ENCODE results near the gene FERMT3.

The FERMT3 gene

DNA sequence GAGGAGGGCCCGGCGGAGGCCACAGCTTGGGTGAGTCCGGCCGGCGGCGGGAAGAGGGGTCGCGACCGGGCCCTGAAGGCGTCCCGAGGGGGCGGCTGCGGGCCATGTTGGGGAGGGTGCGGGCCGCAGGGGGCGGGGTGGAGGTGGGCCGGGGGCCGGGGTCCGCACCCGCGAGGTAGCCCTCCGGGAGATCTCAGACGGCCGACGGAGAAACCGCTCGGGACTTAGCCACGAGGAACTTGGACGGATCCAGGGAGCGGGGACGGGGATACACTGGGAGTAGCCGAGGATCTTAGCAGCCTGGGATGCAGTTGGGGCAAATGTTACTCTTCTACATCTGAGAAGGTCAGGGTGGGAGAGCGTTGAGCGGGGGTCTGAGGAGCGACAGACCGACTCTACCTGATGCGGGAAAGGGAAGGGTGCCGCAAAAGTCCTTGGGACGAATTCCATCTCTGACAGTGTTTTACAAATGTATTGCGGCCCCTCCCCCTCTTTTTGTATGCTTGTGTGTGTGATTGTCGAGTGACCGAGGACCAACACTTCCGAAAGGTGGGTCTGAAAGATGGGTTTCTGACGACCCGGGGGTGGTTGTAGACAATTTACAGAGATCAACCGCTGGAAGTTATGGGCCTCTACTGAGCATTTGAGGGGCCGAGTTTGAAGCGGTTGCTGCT is 19.9 kb upstream of the FERMT3 start:
- DNase-seq = no peak

DNA sequence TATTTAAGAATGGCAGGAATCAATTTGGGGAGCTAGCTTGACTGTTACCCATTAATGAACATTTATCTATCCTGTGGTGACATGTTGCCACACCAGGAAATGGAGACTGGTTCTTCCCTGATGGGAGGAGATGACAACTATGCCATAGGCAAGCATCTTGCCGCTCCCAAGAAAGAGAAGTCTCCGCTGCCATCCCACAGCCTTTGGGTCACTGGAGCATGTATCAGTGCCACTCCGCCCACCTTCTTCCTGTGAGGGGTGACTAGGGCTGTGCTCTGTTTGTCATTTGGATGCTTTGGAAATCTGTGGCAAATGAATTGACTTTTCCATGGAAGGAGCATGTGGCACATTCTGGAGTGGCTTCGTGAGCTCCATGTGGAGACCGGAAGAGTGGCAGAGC is 14.1 kb upstream of the FERMT3 start:
- no peak for DNase-seq

DNA sequence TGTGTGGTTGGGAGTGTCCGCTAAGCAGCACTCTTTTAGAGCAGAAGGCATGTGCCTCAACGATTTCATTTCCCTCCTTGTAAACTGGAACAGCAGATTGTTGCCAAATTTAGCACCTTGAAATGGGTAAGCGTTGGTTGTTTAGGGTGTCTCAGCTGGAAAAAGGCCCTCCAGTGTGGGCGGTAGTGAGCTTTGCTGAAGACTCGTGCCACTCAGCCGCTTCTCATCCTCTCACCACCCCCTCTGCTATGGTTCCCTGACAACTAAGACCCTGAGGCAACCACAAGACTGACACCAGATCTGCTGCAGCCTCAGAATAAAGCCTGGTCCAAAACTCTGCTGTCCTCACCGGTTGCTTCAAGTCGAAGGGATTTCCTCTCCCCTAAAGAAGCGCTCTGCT is 9.9 kb upstream of the FERMT3 start:
- DNase-seq = no peak

DNA sequence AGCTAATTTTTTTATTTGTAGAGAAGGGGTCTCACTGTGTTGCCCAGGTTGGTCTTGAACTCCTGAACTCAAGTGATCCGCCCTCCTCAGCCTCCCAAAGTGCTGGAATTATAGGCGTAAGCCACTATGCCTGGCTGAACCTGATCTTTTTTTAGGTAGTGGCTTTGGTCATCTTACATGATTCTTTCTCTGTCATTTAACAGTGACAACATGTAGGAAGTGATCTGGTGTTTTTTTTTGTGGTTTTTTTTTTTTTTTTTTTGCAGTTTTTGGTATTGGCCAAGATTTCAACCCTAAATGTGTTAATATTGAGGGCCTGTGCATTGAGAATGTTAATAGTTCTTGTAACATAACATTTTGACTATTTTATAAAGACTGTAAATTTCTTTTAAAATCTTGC is 8.0 kb upstream of the FERMT3 start:
- DNase-seq = no peak

DNA sequence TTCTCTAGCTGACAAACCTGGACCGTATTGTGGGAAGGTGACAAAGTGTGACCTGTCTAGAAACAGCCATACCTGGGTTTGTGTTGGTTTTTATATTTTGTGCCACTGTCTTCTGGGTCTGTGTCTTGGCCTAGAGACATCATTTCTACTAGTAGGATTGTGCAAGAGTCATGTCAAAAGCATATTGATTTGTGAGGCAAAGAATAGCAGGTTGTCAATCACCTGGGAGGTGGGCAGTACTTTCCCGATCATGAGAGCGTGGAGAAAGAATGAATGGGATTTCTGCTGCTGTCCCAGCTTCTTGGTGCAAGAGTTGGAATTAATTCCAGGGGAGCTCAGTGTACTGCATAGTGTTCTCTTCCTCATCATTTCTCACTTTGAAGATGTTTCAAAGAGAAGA is 5.0 kb upstream of the FERMT3 start:
- DNase-seq = no peak

DNA sequence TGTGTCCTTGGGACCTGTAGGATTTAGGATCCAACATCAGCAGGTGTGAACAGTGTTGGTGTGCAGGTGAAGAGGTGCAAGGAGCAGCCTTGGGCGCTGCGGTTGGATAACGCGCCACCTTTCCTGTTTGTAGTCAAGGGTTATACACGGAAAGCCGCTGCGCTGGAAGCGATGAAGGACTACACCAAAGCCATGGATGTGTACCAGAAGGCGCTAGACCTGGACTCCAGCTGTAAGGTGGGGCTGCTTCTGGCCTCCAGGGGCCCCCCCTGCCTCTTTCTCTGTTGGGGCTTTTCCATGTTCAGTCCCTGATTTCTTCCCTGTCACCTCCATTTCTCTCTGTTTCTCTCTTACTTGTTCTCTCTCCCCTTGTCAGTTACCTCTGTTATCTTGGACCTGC is 3.5 kb upstream of the FERMT3 start:
- DNase-seq = no peak

DNA sequence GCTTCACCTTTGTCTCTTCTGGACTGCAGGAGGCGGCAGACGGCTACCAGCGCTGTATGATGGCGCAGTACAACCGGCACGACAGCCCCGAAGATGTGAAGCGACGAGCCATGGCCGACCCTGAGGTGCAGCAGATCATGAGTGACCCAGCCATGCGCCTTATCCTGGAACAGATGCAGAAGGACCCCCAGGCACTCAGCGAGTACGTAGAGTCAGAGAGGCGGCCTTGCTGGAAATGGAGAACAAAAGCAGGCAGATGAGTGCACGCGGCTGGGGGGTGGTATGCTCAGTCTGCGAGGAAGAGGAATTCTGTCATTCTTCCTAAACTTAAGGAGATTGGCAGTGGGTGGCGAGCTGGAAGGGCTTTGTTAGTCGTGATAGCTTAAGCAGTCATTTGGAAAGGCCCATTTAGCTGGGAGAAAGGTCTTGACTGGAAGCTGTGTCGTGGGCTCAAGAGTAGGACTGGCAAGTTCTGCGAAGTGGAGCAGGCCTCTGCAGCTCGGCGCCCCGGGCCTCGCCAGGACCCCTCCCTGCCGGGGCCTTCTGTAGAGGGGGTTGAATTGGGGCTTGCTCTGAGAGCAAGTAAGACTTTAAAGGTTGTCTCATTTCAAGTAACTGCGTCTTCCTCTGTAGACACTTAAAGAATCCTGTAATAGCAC is 3.0 kb upstream of the FERMT3 start:
- no peak for DNase-seq

DNA sequence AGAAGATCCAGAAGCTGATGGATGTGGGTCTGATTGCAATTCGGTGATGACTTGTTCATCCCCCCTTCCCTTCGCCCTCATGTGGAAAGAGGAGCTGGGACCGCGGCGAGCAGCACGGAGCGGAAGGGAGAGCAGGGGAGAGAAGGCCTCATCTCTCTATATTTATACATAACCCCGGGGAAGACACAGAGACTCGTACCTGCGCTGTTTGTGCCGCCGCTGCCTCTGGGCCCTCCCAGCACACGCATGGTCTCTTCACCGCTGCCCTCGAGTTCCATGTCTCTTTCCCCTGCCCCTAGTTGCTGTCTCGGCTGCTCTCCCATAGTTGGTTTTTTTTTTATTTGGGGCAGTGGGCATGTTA is 2.5 kb upstream of the FERMT3 start:
- DNase-seq = no peak

DNA sequence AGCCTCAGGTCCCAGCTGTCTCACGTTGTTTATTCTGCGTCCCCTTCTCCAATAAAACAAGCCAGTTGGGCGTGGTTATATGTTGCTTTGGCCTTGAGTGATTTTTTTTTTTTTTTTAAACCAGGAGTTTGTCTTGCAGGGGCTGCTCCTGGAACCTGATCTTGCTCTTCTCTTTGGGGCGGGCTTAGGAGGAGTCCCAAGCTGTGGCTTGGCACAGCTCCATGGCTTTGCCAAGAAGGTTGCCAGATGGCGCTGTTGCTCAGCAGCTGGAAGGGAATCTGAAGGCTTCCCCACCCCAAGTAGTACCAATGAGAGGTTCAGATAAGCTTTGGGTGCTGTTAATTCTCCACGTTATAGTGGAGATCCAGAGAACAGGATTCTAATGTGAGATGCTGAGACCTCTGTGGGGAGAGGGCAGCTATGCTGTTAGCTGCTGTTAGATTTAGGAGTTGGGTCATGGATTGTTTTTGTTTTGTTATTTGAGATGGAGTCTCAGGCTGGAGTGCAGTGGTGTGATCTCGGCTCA is 2.0 kb upstream of the FERMT3 start:
- DNase-seq = no peak

DNA sequence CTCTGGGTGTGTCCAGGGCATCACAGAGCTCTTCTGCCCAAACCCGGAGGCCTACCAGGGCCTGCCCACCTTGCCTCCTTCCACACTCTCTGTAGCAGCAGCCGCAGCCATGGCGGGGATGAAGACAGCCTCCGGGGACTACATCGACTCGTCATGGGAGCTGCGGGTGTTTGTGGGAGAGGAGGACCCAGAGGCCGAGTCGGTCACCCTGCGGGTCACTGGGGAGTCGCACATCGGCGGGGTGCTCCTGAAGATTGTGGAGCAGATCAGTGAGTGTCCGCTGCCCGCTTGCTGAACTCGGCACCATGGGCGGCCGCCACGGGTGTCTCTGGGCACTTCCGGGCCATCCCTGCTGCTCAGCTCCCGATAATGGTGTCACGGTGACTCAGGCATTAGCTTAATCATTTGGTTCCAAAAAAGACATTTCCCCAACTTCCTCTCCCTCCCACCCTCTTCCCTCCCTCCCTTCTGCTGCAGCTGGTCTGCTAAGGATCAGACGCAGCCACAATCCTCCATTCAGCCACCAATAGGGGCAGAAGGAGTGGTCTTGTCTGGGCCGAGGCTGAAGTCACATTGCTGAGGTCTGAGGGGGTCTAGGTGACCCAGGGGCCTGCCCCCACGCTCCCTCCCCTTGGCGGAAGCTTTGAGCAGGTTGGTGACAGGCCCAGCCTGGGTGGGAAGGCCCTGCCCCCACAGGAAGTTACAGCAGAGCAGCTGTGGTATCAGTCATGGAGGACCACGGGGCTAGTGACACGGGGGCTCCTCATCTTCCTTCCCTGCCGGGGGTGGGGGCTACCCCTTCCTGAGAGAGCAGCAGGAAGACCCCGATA is 950 bp downstream of the FERMT3 start:
- no peak for DNase-seq

DNA sequence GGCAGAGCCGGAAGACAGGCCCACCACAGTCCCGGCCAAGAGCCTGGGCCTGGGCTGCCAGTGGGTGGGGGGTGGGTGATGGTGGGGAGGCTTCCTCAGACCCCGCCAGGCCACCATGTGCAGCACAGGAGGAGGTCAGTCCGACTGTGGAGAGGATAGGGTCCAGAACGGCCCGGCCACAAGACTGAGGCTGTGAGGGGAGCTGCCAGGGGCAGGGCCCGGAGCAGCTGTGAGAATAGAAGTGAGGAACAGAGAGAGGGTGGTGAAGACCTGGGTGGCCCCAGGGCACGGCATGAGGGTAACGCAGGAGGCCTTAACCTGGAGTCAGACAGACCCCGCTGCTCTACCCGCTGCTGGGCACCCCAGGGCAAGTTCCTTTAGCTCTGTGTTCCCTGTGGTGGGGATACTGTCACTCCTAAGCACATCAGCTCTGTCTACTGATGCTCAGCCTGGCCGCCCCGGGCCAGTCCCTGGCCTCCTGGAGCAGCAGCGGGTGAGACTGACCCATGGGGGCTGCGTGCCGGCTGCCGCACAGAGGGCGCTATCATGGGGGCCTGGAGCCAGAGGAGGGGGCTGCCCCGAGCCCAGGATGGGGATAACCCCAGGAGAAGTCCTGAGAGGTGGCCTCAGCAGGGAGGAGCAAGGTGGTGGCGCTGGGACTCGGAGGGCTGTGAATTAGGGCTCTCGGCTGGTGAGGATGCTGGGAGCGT is 1.7 kb downstream of the FERMT3 start:
- no peak for DNase-seq

DNA sequence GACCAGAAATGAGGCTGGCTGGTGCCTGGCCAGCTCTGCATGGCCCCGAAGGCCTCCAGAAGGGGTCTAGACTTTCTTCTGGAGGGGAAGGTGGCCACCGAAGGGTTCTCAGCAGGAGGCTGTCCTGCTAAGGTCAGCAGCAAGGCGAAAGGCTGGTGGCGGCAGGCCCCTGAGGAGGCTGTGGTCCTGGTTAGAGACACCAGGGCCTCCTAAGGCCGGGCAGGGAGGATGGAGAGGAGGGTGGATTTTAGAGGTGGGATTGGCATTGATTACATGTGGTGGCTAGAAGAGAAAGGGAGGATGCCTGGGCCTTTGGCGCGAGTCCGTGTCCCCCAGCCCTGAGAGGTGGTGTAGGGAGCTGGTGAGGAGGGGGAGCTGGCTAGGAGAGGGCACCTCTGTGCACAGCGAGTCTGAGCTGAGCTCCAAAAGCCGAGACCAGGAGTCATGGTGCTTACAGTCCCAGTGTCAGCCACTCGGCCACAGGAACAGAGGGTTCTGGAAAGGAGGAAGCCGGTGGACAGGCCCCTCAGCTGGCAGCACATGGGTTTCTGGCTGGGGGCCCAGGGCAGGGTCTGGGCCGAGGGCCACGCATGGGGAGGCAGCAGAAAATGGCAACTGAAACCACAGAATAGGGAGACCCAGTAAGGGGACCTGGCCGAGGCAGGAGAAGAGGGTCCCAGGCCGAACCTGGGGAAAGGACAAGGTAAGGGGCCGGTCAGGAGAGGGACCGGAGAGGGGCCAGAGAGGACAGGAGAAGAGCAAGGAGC is 2.5 kb downstream of the FERMT3 start:
- no peak for DNase-seq

DNA sequence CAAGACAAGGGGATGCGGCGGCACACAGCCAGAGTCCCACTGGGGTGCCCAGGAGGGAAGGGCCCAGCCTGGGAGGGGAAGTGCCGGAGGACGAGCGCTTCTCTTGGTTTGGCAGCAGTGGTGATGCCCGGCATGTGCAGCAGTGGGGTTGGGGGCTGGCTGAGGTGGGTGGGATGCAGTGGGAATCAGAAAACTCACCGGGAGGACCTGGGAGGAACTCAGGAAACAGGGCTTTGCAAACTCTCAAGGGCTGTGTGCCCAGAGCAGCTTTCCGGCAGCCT is 3.0 kb downstream of the FERMT3 start:
- no peak for DNase-seq

DNA sequence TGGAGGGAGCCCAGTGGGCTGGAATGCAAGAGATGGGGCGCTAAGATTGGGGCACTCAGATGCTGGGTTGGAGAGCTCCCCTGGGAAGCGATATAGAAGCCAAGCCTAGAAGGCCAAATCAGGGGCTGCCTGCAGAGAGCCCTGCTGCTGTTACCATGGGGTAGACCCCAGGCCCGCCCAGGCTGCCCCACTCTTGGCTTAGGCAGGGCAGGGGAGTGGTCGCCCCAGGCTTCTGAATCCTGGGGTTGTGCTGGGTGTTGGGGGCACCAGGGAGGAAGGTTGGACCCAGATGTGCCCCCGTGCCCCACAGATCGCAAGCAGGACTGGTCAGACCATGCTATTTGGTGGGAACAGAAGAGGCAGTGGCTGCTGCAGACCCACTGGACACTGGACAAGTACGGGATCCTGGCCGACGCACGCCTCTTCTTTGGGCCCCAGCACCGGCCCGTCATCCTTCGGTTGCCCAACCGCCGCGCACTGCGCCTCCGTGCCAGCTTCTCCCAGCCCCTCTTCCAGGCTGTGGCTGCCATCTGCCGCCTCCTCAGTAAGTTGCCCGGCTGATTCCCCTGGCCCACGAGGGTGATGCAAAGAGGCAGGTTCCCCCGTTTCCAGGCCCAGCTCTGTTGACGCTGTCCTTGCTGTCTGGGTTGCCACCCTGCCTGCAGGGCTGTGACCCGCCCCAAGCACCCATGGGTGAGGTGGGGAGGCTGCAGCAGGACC is 3.9 kb downstream of the FERMT3 start:
- DNase-seq = no peak

DNA sequence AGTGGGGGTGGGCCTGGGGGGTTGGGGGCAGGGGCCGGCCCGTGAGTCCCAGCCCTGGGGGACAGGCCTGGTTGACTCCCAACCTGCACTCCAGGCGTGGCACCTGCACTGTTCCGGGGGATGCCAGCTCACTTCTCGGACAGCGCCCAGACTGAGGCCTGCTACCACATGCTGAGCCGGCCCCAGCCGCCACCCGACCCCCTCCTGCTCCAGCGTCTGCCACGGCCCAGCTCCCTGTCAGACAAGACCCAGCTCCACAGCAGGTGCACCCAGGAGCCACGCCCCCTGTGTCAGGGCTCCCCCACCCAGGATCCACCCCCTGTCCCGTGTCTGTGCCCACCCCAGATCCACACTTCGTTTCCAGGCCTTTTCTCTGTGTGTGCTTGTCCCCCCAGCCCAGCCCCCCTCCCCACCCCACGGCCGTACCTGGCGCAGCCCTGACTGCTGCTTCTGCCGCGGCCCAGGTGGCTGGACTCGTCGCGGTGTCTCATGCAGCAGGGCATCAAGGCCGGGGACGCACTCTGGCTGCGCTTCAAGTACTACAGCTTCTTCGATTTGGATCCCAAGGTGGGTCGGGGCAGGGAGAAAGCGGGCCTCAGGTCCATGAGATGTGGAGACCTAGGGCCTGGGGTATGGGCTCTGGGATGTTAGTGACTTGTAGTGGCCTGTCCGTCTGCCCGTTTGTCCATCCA is 4.8 kb downstream of the FERMT3 start:
- DNase-seq = no peak

DNA sequence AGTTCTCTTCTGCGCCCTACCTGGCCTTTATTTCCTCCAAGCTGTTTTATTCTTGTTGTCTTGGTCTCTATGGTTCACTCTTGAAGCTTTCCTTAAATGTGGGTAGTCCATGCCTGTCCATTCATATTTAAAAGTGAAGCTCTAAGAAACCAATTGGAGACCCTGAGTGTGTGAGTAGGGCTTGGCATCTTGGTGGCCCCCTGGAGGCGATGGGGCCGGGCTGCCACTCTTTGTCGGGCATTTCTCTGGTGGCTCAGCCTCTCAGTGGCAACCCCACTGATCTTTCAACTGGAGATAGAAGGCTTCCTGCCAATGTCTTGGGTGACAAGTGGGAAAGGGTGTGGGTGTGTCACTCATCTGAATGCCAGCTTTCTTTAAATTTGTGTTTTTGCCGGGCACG is 10.4 kb downstream of the FERMT3 start:
- DNase-seq = no peak

DNA sequence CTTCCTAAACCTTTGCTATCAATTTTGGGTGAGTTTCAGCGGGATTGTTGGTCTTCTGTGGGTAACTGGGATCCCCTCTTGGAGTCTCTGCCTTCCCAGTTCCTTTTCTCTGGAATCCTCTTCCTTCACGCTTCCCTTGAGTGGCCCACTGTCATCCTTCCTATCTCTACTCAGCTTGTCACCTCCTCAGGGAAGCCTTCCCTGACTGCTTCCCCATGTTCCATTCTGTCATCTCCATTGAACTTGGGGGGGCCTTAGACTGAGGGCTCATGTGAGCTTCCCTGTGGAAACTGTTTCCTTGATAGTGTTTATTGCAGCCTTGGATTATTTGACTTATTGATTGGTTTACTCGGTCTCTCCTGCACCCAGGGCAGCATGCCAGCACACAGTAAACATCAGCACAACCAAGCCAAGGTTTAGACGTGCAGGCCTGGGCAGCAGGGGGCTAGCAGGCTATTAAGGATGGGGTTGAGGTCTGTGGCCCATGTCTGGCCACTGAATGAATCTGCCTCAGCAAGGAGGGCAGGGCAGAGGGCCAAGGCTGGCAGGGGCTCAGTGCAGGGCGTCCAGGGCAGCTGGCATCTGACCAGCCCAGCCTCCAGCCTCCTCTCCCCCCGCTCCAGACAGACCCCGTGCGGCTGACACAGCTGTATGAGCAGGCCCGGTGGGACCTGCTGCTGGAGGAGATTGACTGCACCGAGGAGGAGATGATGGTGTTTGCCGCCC is 12.3 kb downstream of the FERMT3 start:
- no peak for DNase-seq

DNA sequence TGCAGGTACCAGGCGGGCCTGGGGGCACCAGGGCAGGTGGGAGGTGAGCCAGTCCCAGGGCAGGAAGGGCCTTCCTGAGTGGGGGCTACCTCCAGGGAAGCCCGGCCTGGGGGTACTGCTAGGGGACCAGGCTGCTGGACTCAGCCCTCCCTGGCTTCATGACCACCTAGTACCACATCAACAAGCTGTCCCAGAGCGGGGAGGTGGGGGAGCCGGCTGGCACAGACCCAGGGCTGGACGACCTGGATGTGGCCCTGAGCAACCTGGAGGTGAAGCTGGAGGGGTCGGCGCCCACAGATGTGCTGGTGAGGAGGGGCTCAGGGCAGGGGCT is 12.8 kb downstream of the FERMT3 start:
- no peak for DNase-seq

DNA sequence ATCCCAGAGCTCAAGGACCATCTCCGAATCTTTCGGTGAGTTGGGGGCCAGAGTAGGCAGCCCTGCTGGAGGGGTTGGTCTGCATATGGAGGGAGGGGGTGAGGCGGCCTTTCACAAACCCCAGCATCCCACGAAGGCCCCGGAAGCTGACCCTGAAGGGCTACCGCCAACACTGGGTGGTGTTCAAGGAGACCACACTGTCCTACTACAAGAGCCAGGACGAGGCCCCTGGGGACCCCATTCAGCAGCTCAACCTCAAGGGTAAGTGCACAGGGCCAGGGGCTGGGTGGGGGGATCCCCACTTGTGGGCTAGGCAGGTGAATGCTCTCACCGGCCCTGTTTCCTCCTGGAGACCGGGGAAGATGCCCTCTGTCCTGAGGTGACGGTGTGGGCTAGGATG is 13.2 kb downstream of the FERMT3 start:
- no peak for DNase-seq

DNA sequence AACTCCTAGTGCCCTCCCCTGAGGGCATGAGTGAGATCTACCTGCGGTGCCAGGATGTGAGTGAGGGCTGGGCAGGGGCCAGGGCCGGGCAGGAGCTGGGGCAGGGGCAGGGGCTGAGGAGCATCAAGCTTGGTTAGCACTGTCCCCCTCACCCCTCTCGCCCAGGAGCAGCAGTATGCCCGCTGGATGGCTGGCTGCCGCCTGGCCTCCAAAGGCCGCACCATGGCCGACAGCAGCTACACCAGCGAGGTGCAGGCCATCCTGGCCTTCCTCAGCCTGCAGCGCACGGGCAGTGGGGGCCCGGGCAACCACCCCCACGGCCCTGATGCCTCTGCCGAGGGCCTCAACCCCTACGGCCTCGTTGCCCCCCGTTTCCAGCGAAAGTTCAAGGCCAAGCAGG is 13.8 kb downstream of the FERMT3 start:
- no peak for DNase-seq

DNA sequence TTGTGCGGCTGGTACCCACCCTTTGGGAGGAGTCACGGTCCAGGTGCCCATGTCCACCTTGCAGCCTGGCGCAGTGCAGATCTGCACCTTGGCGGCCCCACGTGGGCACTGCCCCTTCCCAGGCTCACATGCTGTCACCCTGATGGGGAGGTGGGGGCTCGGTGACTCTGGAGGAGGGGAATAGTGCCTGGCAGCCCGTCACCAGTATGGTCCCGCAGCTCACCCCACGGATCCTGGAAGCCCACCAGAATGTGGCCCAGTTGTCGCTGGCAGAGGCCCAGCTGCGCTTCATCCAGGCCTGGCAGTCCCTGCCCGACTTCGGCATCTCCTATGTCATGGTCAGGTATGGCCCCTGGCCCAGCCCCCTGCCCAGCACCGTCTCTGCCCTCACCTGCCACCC is 14.3 kb downstream of the FERMT3 start:
- DNase-seq = no peak
